ENCODE results near the gene ZBTB21. TPM values are rescaled to one million over a fixed set of nuclear protein-coding genes. Genes with fewer than 3 reads are reported as not detected.
"Not testable (repeated sequence)": the region's sequence is repeated elsewhere in the genome, so short reads cannot be mapped to it uniquely, and the experiment has no call there.

Gene ZBTB21
- polyA plus RNA-seq, 2 of the 4 experiments (the other 2 are of a cell fraction): 5.4 to 13.1 TPM

DNA sequence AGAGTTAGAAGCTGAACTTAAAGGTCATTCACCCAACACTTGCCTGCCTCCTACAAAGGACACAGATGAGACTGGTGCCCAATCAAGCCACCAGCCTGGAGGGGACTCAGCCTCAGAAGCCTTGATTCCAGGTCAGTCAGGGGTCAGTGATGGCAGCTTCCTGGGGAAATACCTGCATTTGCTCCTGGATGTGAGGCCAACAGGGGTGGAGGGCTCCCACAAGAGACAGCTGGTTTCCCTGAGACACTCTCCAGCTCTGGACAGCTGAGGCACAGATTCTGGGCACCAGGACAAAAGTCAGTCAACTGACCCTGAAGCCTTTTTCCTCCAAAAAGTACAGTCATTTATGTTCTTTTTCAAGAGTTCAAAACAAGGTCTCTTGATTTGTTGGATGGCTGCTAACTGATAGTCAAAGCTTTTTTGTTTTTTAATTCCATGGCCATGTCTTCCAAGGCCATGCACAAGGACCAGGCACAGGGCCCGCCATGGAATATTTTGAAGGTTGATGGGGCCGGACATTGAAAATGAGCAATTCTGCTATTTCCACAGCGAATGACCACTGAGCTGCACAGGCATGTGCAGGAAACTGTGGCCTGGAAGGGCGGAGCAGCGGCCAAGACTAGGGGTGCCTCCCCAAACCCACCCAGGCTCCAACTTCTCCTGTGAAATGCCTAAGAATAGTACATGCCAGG is 58.1 kb downstream of the ZBTB21 start:
- Histone ChIP-seq H3K27ac (no peak overlapping the region), H3K4me2 (peak overlapping the region; percentile 96), H3K4me3 (no peak overlapping the region), H3K9me3 (no peaks in the 10 kb centered on the region), H3K4me1 (peaks cover 27% of the 10 kb centered on the region)
- TF ChIP-seq, protein P1, sequence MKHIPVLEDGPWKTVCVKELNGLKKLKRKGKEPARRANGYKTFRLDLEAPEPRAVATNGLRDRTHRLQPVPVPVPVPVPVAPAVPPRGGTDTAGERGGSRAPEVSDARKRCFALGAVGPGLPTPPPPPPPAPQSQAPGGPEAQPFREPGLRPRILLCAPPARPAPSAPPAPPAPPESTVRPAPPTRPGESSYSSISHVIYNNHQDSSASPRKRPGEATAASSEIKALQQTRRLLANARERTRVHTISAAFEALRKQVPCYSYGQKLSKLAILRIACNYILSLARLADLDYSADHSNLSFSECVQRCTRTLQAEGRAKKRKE (CRISPR knock-in tag; IDR thresholded peaks at IDR 0.05; ENCODE audit: low read depth): no peak
- TF ChIP-seq ZC3H11A (IDR thresholded peaks at IDR 0.05): no peak
- TF ChIP-seq FOXS1 (CRISPR knock-in tag; IDR thresholded peaks at IDR 0.05): no peak
- TF ChIP-seq TFCP2L1 (CRISPR knock-in tag; IDR thresholded peaks at IDR 0.05): no peak
- ChIA-PET CTCF (interaction anchor here (1.1 kb wide), 1 partner anchor 12 kb away, joined by 3 read pairs; no protein-coding TSS in a partner anchor), POLR2A (no interaction called here)
- WGBS (ENCODE audit: missing lambda C conversion rate): 100% methylated on average over 5 of the region's 5 CpGs
- ATAC-seq: no peak
- FAIRE-seq: no peak
- no peak for DNase-seq (ENCODE audit: low read depth in 1 of 2, low spot score in 1 of 2)

DNA sequence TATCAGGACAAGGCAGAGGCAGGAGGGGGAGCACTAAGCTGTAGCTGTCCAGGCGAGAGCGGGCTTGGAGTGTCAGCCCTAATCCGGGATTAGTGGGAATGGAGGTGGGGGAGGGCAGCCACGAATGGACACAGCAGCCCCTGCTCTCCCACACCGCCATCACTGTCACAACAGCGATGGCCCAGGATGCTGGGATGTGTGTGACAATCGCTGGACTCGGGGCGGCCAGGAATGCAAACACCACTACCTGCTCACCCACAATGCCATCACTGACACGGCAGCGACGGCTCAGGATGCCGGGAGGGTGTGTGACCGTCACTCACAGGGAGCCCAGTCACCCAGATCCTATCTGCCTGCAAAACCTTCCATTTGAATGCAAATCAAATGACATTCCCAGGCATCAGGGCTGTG is 59.2 kb downstream of the ZBTB21 start:
- ChIA-PET CTCF (interaction anchor here (1.0 kb wide), 1 partner anchor 157 kb away, joined by 3 read pairs; no protein-coding TSS in a partner anchor), POLR2A (no interaction called here)
- Histone ChIP-seq H3K4me1 (peaks cover 22% of the 10 kb centered on the region; the same call in 2 of the 3 replicates), H3K4me3 (no peak overlapping the region), H3K9me3 (no peaks in the 10 kb centered on the region), H3K27ac (no peak overlapping the region), H3K4me2 (no peak overlapping the region)
- DNase-seq (ENCODE audit: low read depth in 1 of 2, low spot score in 1 of 2) (no peak), FAIRE-seq (no peak), ATAC-seq (no peak)
- TF ChIP-seq, protein P2, sequence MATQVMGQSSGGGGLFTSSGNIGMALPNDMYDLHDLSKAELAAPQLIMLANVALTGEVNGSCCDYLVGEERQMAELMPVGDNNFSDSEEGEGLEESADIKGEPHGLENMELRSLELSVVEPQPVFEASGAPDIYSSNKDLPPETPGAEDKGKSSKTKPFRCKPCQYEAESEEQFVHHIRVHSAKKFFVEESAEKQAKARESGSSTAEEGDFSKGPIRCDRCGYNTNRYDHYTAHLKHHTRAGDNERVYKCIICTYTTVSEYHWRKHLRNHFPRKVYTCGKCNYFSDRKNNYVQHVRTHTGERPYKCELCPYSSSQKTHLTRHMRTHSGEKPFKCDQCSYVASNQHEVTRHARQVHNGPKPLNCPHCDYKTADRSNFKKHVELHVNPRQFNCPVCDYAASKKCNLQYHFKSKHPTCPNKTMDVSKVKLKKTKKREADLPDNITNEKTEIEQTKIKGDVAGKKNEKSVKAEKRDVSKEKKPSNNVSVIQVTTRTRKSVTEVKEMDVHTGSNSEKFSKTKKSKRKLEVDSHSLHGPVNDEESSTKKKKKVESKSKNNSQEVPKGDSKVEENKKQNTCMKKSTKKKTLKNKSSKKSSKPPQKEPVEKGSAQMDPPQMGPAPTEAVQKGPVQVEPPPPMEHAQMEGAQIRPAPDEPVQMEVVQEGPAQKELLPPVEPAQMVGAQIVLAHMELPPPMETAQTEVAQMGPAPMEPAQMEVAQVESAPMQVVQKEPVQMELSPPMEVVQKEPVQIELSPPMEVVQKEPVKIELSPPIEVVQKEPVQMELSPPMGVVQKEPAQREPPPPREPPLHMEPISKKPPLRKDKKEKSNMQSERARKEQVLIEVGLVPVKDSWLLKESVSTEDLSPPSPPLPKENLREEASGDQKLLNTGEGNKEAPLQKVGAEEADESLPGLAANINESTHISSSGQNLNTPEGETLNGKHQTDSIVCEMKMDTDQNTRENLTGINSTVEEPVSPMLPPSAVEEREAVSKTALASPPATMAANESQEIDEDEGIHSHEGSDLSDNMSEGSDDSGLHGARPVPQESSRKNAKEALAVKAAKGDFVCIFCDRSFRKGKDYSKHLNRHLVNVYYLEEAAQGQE (IDR thresholded peaks at IDR 0.05): no peak
- TF ChIP-seq RAD21 (conservative IDR thresholded peaks at IDR 0.05 in 1 of 2, IDR thresholded peaks at IDR 0.05 in 1 of 2) (no peak), BHLHE40 (IDR thresholded peaks at IDR 0.05; ENCODE audit: low read depth, low read length) (no peak), KDM1A (IDR thresholded peaks at IDR 0.05; ENCODE audit: low read depth) (no peak), CBX2 (IDR thresholded peaks at IDR 0.05; ENCODE audit: borderline replicate concordance, low read depth) (no peak), MAZ (IDR thresholded peaks at IDR 0.05; ENCODE audit: borderline replicate concordance, low read depth, low read length) (no peak), ESRRA (IDR thresholded peaks at IDR 0.05; ENCODE audit: borderline replicate concordance, low read length) (no peak), SREBF2 (IDR thresholded peaks at IDR 0.05) (no peak), POLR2AphosphoS2 (conservative IDR thresholded peaks at IDR 0.05; ENCODE audit: low read length) (no peak), ZNF302 (CRISPR knock-in tag; IDR thresholded peaks at IDR 0.05) (no peak), EHMT2 (IDR thresholded peaks at IDR 0.05; ENCODE audit: low read depth) (no peak), FOSB (CRISPR knock-in tag; IDR thresholded peaks at IDR 0.05) (no peak)
- TF ChIP-seq, protein P3, sequence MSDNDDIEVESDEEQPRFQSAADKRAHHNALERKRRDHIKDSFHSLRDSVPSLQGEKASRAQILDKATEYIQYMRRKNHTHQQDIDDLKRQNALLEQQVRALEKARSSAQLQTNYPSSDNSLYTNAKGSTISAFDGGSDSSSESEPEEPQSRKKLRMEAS (IDR thresholded peaks at IDR 0.05): no peak
- WGBS (ENCODE audit: missing lambda C conversion rate): 90% methylated on average over 11 of the region's 14 CpGs

DNA sequence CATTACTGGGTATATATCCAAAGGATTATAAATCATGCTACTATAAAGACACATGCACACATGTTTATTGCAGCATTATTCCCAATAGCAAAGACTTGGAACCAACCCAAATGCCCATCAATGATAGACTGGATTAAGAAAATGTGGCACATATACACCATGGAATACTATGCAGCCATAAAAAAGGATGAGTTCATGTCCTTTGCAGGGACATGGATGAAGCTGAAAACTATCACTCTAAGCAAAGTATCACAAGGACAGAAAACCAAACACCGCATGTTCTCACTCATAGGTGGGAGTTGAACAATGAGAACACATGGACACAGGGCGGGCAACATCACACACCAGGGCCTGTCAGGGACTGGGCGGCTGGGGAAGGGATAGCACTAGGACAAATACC is 60.5 kb downstream of the ZBTB21 start:
- H3K4me3 ChIP-seq; H3K9me3 ChIP-seq; ATAC-seq; POLR2A ChIA-PET; H3K27ac ChIP-seq; FAIRE-seq; H3K4me2 ChIP-seq; DNase-seq (ENCODE audit: low read depth in 1 of 2, low spot score in 1 of 2): not testable (repeated sequence)
- peaks cover 22% of the 10 kb centered on the region; the same call in 2 of the 3 replicates for H3K4me1 ChIP-seq
- WGBS (ENCODE audit: missing lambda C conversion rate): 88% methylated on average over 3 of the region's 3 CpGs
- CTCF ChIA-PET: interaction anchor here (0.9 to 1.6 kb wide), 2 partner anchors 10 to 337 kb away, joined by 3 to 4 read pairs; no protein-coding TSS in a partner anchor

All from A549 (cell line).